ENCODE results near the gene ADAP1.

The ADAP1 gene

GRCh38 chr7:988426-988911 is 34.0 kb upstream of the ADAP1 start:
- no peaks in the 10 kb centered on the region for H3K9me3 ChIP-seq (ENCODE audit: low read length)
- no peak overlapping the region for H3K4me3 ChIP-seq (ENCODE audit: low read depth, low read length, poor library complexity, severe bottlenecking)
- H3K79me2 ChIP-seq (ENCODE audit: insufficient read depth, low read length) = no peaks in the 10 kb centered on the region
- no peak overlapping the region for H3K9ac ChIP-seq (ENCODE audit: low read length)
- no peaks in the 10 kb centered on the region for H3F3A ChIP-seq (ENCODE audit: insufficient read depth, low read length)
- H3K27me3 ChIP-seq (ENCODE audit: insufficient read depth, low read length) = 0 out of 2 replicates have a peak, but pooled peaks cover 7% of the 10 kb centered on the region
- H2AFZ ChIP-seq (ENCODE audit: low read length) = no peak overlapping the region
- no peaks in the 10 kb centered on the region for H3K9me2 ChIP-seq (ENCODE audit: low read depth, low read length)
- TF ChIP-seq EZH2 (IDR thresholded peaks at IDR 0.05; ENCODE audit: borderline replicate concordance, low read length) = no peak
- TF ChIP-seq CTCF (IDR thresholded peaks at IDR 0.05; ENCODE audit: low read length) = no peak
- no peak overlapping the region for H3K27ac ChIP-seq (ENCODE audit: low read depth, low read length, poor library complexity, severe bottlenecking)
- no peaks in the 10 kb centered on the region for H4K20me1 ChIP-seq (ENCODE audit: insufficient read depth, low read length)
- no peak overlapping the region; the same call in 1 of the 2 replicates for H3K4me2 ChIP-seq (ENCODE audit: low read length)
- no peaks in the 10 kb centered on the region for H3K36me3 ChIP-seq (ENCODE audit: insufficient read depth, low read length)
- H3K4me1 ChIP-seq (ENCODE audit: insufficient read depth, low read length, severe bottlenecking) = peaks cover 26% of the 10 kb centered on the region

DNA sequence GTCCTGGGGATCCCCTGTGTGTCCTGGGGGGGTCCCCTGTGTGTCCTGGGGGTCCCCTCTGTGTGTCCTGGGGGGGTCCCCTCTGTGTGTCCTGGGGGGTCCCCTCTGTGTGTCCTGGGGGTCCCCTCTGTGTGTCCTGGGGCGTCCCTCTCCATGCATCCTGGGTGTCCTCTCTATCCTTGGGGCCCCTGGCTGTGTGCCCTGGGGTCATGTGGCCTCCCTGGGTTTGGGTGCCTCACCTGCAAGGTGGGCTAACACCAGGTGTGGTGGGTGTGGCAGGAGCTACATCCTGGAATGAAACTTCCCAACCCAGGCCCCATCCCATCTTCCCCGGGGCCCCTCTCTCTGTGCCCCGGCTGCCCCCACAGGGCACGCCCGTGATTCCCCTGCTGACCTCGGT is 33.4 kb upstream of the ADAP1 start:
- H3K27me3 ChIP-seq (ENCODE audit: insufficient read depth, low read length) = 0 out of 2 replicates have a peak, but pooled peaks cover 7% of the 10 kb centered on the region
- no peaks in the 10 kb centered on the region for H3K9me2 ChIP-seq (ENCODE audit: low read depth, low read length)
- no peaks in the 10 kb centered on the region for H3K36me3 ChIP-seq (ENCODE audit: insufficient read depth, low read length)
- H3K9ac ChIP-seq (ENCODE audit: low read length) = no peak overlapping the region
- no peaks in the 10 kb centered on the region for H3K79me2 ChIP-seq (ENCODE audit: insufficient read depth, low read length)
- TF ChIP-seq CTCF (IDR thresholded peaks at IDR 0.05; ENCODE audit: low read length) (no peak), EZH2 (IDR thresholded peaks at IDR 0.05; ENCODE audit: borderline replicate concordance, low read length) (no peak)
- no peaks in the 10 kb centered on the region for H4K20me1 ChIP-seq (ENCODE audit: insufficient read depth, low read length)
- H3K4me1 ChIP-seq (ENCODE audit: insufficient read depth, low read length, severe bottlenecking) = peaks cover 22% of the 10 kb centered on the region
- H2AFZ ChIP-seq (ENCODE audit: low read length) = no peak overlapping the region
- no peak overlapping the region for H3K4me3 ChIP-seq (ENCODE audit: low read depth, low read length, poor library complexity, severe bottlenecking)
- no peaks in the 10 kb centered on the region for H3F3A ChIP-seq (ENCODE audit: insufficient read depth, low read length)
- no peak overlapping the region; the same call in 1 of the 2 replicates for H3K4me2 ChIP-seq (ENCODE audit: low read length)
- no peak overlapping the region for H3K27ac ChIP-seq (ENCODE audit: low read depth, low read length, poor library complexity, severe bottlenecking)
- no peaks in the 10 kb centered on the region for H3K9me3 ChIP-seq (ENCODE audit: low read length)

- Histone ChIP-seq H3K9me2 (ENCODE audit: low read depth, low read length) (no peaks in the 10 kb centered on the region), H3K4me1 (ENCODE audit: insufficient read depth, low read length, severe bottlenecking) (peaks cover 14% of the 10 kb centered on the region), H3K4me3 (ENCODE audit: low read depth, low read length, poor library complexity, severe bottlenecking) (no peak overlapping the region), H3K36me3 (ENCODE audit: insufficient read depth, low read length) (no peaks in the 10 kb centered on the region), H3K9ac (ENCODE audit: low read length) (no peak overlapping the region), H3K9me3 (ENCODE audit: low read length) (no peaks in the 10 kb centered on the region), H4K20me1 (ENCODE audit: insufficient read depth, low read length) (no peaks in the 10 kb centered on the region), H3K27ac (ENCODE audit: low read depth, low read length, poor library complexity, severe bottlenecking) (no peak overlapping the region), H3F3A (ENCODE audit: insufficient read depth, low read length) (no peaks in the 10 kb centered on the region), H3K4me2 (ENCODE audit: low read length) (no peak overlapping the region; the same call in 1 of the 2 replicates), H3K27me3 (ENCODE audit: insufficient read depth, low read length) (0 out of 2 replicates have a peak, but pooled peaks cover 7% of the 10 kb centered on the region), H3K79me2 (ENCODE audit: insufficient read depth, low read length) (no peaks in the 10 kb centered on the region), H2AFZ (ENCODE audit: low read length) (no peak overlapping the region)
- no peak for TF ChIP-seq EZH2 (IDR thresholded peaks at IDR 0.05; ENCODE audit: borderline replicate concordance, low read length)
- TF ChIP-seq CTCF (IDR thresholded peaks at IDR 0.05; ENCODE audit: low read length) = no peak
Observed at GRCh38 chr7:986766-987751, 32.6 kb upstream of the ADAP1 start.
